Measurements from ENCODE around the gene GIMAP7.

The GIMAP7 gene

DNA sequence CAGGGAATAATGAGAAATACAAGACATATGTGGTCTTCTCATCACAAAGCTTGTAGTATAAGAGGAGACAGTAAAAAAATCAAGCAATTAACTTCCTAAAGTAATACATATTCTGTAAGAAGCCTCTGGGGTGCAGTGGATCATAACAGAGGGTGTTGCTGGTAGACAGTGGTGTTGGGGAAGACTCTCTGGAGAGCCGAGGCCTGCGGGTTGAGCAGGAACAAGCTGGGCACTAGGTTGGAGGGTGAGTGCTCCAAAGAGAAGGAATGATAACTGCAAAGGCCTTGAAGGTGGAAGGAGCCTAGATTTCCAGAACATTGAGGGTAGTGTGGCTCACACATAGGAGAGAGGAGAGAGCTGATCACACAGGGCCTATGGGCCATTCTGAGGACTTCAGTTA, 54.0 kb downstream of the GIMAP7 start:
- TF ChIP-seq, protein P1, sequence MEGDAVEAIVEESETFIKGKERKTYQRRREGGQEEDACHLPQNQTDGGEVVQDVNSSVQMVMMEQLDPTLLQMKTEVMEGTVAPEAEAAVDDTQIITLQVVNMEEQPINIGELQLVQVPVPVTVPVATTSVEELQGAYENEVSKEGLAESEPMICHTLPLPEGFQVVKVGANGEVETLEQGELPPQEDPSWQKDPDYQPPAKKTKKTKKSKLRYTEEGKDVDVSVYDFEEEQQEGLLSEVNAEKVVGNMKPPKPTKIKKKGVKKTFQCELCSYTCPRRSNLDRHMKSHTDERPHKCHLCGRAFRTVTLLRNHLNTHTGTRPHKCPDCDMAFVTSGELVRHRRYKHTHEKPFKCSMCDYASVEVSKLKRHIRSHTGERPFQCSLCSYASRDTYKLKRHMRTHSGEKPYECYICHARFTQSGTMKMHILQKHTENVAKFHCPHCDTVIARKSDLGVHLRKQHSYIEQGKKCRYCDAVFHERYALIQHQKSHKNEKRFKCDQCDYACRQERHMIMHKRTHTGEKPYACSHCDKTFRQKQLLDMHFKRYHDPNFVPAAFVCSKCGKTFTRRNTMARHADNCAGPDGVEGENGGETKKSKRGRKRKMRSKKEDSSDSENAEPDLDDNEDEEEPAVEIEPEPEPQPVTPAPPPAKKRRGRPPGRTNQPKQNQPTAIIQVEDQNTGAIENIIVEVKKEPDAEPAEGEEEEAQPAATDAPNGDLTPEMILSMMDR (IDR thresholded peaks at IDR 0.05; ENCODE audit: unreplicated experiment in 3 of 3) = no peak

DNA sequence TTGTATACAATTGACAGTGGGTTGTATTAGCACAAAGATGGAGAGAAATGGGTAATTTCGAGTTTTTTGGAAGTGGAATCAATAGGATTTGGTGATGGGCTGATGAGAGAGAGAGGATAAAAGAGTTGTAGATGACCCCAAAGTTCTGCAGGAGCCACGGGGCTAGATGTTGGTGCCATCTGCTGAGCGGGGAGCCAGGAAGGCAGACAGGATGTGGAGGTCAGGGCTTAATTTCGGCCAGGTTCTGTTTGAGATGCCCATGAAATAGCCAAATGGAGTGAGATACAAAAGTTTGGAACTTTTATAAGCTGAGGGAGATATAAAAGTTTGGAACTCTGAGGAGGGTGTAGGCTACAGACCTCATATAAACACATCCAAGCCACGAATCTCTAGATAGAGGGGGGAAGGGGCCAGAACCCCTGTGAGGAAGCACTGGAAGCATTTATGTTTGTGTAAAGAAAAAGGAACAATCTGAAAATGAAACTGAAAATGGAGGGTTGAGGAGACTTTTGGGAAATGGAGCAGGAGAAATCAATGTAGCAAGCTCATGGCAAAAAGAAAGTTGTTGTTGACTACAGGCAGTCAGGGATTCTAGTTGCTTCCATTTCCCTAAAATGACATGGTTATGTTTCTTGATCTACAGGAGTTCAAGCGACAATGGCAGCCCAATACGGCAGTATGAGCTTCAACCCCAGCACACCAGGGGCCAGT, 54.7 kb downstream of the GIMAP7 start:
- Mint-ChIP-seq H3K4me3 (no peak overlapping the region), H3K27me3 (ENCODE audit: low read depth) (peaks cover 5% of the 10 kb centered on the region), H3K9me3 (no peaks in the 10 kb centered on the region), H3K27ac (no peak overlapping the region), H3K36me3 (ENCODE audit: low read depth) (no peaks in the 10 kb centered on the region), H3K4me1 (no peaks in the 10 kb centered on the region)
- TF ChIP-seq, protein P1 (IDR thresholded peaks at IDR 0.05; ENCODE audit: unreplicated experiment in 3 of 3) = no peak

More for the DNA sequence above, 54.0 kb downstream of the GIMAP7 start:
- Mint-ChIP-seq H3K4me3 (no peak overlapping the region), H3K27ac (no peak overlapping the region), H3K9me3 (no peaks in the 10 kb centered on the region), H3K27me3 (ENCODE audit: low read depth) (peaks cover 5% of the 10 kb centered on the region), H3K4me1 (peaks cover 5% of the 10 kb centered on the region), H3K36me3 (ENCODE audit: low read depth) (no peaks in the 10 kb centered on the region)
